H9 (cell line): ENCODE results near the gene TIMM13. TPM values are rescaled to one million over a fixed set of nuclear protein-coding genes. Genes with fewer than 3 reads are reported as not detected.
"Not testable (repeated sequence)": the region's sequence is repeated elsewhere in the genome, so short reads cannot be mapped to it uniquely, and the experiment has no call there.

ENCODE experiments used
- DNase-seq: peaks from one replicate; pipeline ENCODE4 v3.0.0-alpha.2; 2017
- H2AFZ ChIP-seq: one replicate; pipeline ENCODE4 v1.6.1; 2013; ENCODE audit warnings: mild to moderate bottlenecking, low read length, control low read depth, moderate library complexity
- H2AK5ac ChIP-seq: 2 replicates; pipeline ENCODE4 v1.6.1; 2013; ENCODE audit warnings: low read length, control low read depth, mixed read lengths; ENCODE audit not compliant: insufficient read length
- H2BK120ac ChIP-seq: one replicate; pipeline ENCODE4 v1.6.1; 2013; ENCODE audit warnings: low read depth, mild to moderate bottlenecking, low read length, control low read depth, inconsistent platforms; ENCODE audit not compliant: poor library complexity, severe bottlenecking
- H2BK12ac ChIP-seq: 2 replicates; pipeline ENCODE4 v1.6.1; 2013; ENCODE audit warnings: low read length, control low read depth, mixed read lengths, low read depth; ENCODE audit not compliant: insufficient read length
- H2BK15ac ChIP-seq: 2 replicates; pipeline ENCODE4 v1.6.1; 2013; ENCODE audit warnings: low read depth, low read length, control low read depth
- H2BK20ac ChIP-seq: one replicate; pipeline ENCODE4 v1.6.1; 2013; ENCODE audit warnings: low read depth, mild to moderate bottlenecking, low read length, control low read depth, inconsistent platforms; ENCODE audit not compliant: poor library complexity, severe bottlenecking
- H2BK5ac ChIP-seq: 2 replicates; pipeline ENCODE4 v1.6.1; 2013; ENCODE audit warnings: low read length, control low read depth, mixed read lengths; ENCODE audit not compliant: insufficient read length
- H3K14ac ChIP-seq: 2 replicates; pipeline ENCODE4 v1.6.1; 2013; ENCODE audit warnings: low read length, control low read depth; ENCODE audit not compliant: insufficient read depth
- H3K18ac ChIP-seq: 2 replicates; pipeline ENCODE4 v1.6.1; 2013; ENCODE audit warnings: low read depth, mild to moderate bottlenecking, mixed read lengths, low read length, control low read depth; ENCODE audit not compliant: insufficient read length
- H3K23ac ChIP-seq: 2 replicates; pipeline ENCODE4 v1.6.1; 2013; ENCODE audit warnings: low read length, control low read depth, mixed read lengths, low read depth; ENCODE audit not compliant: insufficient read length
- H3K23me2 ChIP-seq: 2 replicates; pipeline ENCODE4 v1.6.1; 2013; ENCODE audit warnings: low read depth, mild to moderate bottlenecking, mixed read lengths, low read length, control low read depth; ENCODE audit not compliant: insufficient read length, poor library complexity, severe bottlenecking
- H3K27ac ChIP-seq: 2 replicates; pipeline ENCODE4 v1.5.1; 2013; ENCODE audit warnings: low read length, control low read depth, mixed read lengths, low read depth; ENCODE audit not compliant: insufficient read length
- H3K27me3 ChIP-seq: 2 replicates; pipeline ENCODE4 v1.6.1; 2013; ENCODE audit warnings: low read length, control low read depth, inconsistent platforms; ENCODE audit not compliant: insufficient read depth
- H3K4ac ChIP-seq: 2 replicates; pipeline ENCODE4 v1.6.1; 2013; ENCODE audit warnings: low read depth, mild to moderate bottlenecking, control low read depth, inconsistent platforms, low read length, moderate library complexity
- H3K4me1 ChIP-seq: 2 replicates; pipeline ENCODE4 v1.6.1; 2013; ENCODE audit warnings: low read length, control low read depth, inconsistent platforms; ENCODE audit not compliant: insufficient read depth
- H3K4me2 ChIP-seq: 2 replicates; pipeline ENCODE4 v1.6.1; 2013; ENCODE audit warnings: low read length, control low read depth, mixed read lengths; ENCODE audit not compliant: insufficient read length, insufficient read depth
- H3K56ac ChIP-seq: 2 replicates; pipeline ENCODE4 v1.6.1; 2013; ENCODE audit warnings: low read depth, mild to moderate bottlenecking, mixed read lengths, low read length, control low read depth; ENCODE audit not compliant: insufficient read length
- H3K79me1 ChIP-seq: 2 replicates; pipeline ENCODE4 v1.6.1; 2013; ENCODE audit warnings: low read depth, mild to moderate bottlenecking, moderate library complexity, low read length, control low read depth, inconsistent platforms; ENCODE audit not compliant: insufficient read depth, poor library complexity, severe bottlenecking
- H3K79me2 ChIP-seq: 2 replicates; pipeline ENCODE4 v1.6.1; 2013; ENCODE audit warnings: low read length, control low read depth, inconsistent platforms; ENCODE audit not compliant: insufficient read depth
- H3K9ac ChIP-seq: 2 replicates; pipeline ENCODE4 v1.6.1; 2013; ENCODE audit warnings: low read length, control low read depth, mixed read lengths; ENCODE audit not compliant: insufficient read length; ENCODE audit errors: extremely low read depth
- H3K9me3 ChIP-seq: one replicate; pipeline ENCODE4 v1.6.1; 2013; ENCODE audit warnings: low read depth, low read length, inconsistent platforms; ENCODE audit not compliant: control insufficient read depth
- H3T11ph ChIP-seq: one replicate; pipeline ENCODE4 v1.6.1; 2013; ENCODE audit warnings: mild to moderate bottlenecking, low read length, control low read depth, inconsistent platforms
- H4K20me1 ChIP-seq: one replicate; pipeline ENCODE4 v1.6.1; 2013; ENCODE audit not compliant: control insufficient read depth, insufficient read length, insufficient read depth
- H4K5ac ChIP-seq: 2 replicates; pipeline ENCODE4 v1.6.1; 2013; ENCODE audit warnings: low read depth, mild to moderate bottlenecking, mixed read lengths, low read length, control low read depth; ENCODE audit not compliant: insufficient read length
- H4K8ac ChIP-seq: replicated peaks from 2 replicates; pipeline ENCODE4 v1.6.1; 2013; ENCODE audit warnings: low read length, control low read depth, mixed read lengths, low read depth; ENCODE audit not compliant: insufficient read length
- H4K91ac ChIP-seq: 2 replicates; pipeline ENCODE4 v1.6.1; 2013; ENCODE audit warnings: low read depth, mild to moderate bottlenecking, moderate library complexity, mixed read lengths, low read length, control low read depth; ENCODE audit not compliant: insufficient read length
- H3K27ac Mint-ChIP-seq, 3 experiments: 2 replicates in 2 of 3; 3 replicates in 1 of 3; pipeline ENCODE4 v1.8.0; 2020 to 2021; ENCODE audit warnings: mixed read lengths in 3 of 3, mild to moderate bottlenecking in 1 of 3, moderate library complexity in 1 of 3
- H3K27me3 Mint-ChIP-seq: 2 replicates; pipeline ENCODE4 v1.8.0; 2021; ENCODE audit warnings: low read depth, mild to moderate bottlenecking, moderate library complexity, mixed read lengths
- H3K36me3 Mint-ChIP-seq, 3 experiments: 2 replicates in 2 of 3; 3 replicates in 1 of 3; pipeline ENCODE4 v1.8.0; 2020 to 2021; ENCODE audit warnings: low read depth in 3 of 3, mixed read lengths in 3 of 3; ENCODE audit not compliant: insufficient read depth in 1 of 3
- H3K4me1 Mint-ChIP-seq, 2 experiments: 2 replicates each; pipeline ENCODE4 v1.8.0; 2020; ENCODE audit warnings: mixed read lengths in 2 of 2
- H3K4me3 Mint-ChIP-seq, 2 experiments: 2 replicates in 1 of 2; 3 replicates in 1 of 2; pipeline ENCODE4 v1.8.0; 2020 to 2021; ENCODE audit warnings: mild to moderate bottlenecking in 2 of 2, mixed read lengths in 2 of 2, moderate library complexity in 1 of 2
- H3K9me3 Mint-ChIP-seq, 2 experiments: 2 replicates in 1 of 2; 3 replicates in 1 of 2; pipeline ENCODE4 v1.8.0; 2020; ENCODE audit warnings: mild to moderate bottlenecking in 2 of 2, mixed read lengths in 2 of 2, moderate library complexity in 1 of 2
- WGBS: extraction: QIAGEN DNeasy Blood & Tissue Kit; methylation state at CpG from one replicate; pipeline ENCODE4 v1.1.7; 2013; ENCODE audit warnings: missing lambda C conversion rate, low lambda C conversion rate, mixed read lengths; ENCODE audit not compliant: insufficient read length; ENCODE audit errors: extremely low coverage; 5-methylcytosine and 5-hydroxymethylcytosine counted together
- total RNA-seq: library from RNA; stranded (reverse); gene quantifications from 2 replicates; pipeline ENCODE4 v1.2.1, GENCODE V29; 2021
- TF ChIP-seq, protein P1 (sequence below): fragments of 200-600 bp; sonication (generic); conservative IDR thresholded peaks from 3 replicates; pipeline ENCODE4 v1.8.0; 2021; ENCODE audit warnings: antibody characterized with exemption, mild to moderate bottlenecking

Gene TIMM13
- total RNA-seq, 1 experiment from 2014 or later: 214 TPM

DNA sequence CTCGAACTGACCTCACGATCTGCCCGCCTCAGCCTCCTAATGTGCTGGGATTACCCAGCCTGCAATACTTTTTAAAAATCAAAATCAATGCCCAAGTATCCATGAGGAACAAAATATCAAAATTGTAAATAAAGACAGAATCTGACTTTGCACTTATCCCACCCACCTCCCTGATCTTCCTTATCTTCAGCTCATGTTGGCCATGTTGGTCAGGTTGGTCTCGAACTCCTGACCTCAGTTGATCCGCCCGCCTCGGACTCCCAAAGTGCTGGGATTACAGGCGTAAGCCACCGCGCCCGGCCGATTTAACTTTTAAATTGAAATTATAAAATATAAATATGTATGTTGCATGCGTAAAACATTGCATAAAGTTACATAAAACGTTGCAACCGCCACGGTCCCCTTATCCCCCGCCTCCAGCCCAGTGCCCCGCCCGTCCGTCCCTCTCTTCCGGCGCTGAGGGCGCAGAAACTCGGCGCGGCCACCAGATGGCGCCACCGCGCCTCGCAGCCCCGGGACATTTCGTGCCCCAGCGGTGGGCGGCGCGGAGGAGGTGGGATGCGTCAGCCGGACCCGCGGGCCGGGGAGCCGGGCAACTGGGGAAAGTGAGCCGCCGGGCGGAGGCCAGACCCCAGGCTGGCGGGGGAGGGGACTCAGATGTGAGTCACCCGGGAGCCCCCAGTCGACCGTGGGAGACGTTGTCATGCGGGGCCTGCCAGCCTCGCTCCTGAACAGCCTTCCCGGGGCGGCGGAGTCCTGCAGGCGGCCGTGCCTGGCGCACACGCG, 47.0 kb upstream of the TIMM13 start:
- Mint-ChIP-seq H3K9me3 (0 out of 5 replicates have a peak, but pooled peaks cover 0 to 2% of the 10 kb centered on the region in 2 experiments), H3K4me3 (peak overlapping the region; percentile 45 to 69), H3K27ac (no peak overlapping the region), H3K36me3 (peaks cover 0 to 3% (median 1%) of the 10 kb centered on the region in 3 experiments; a peak in 1 of 7 replicates), H3K4me1 (peaks cover 22 to 27% of the 10 kb centered on the region in 2 experiments), H3K27me3 (peaks cover 32% of the 10 kb centered on the region)
- Histone ChIP-seq H3K79me2 (peaks cover 2% of the 10 kb centered on the region; the same call in 1 of the 2 replicates), H3K4me2 (peak overlapping the region; percentile 65), H4K5ac (no peak overlapping the region), H2BK15ac (no peak overlapping the region), H3K27me3 (peaks cover 7% of the 10 kb centered on the region; the same call in 1 of the 2 replicates), H2BK120ac (no peak overlapping the region), H3K56ac (no peak overlapping the region), H3K14ac (no peak overlapping the region), H2BK20ac (no peak overlapping the region), H3K9ac (no peak overlapping the region), H3K79me1 (no peaks in the 10 kb centered on the region), H4K8ac (no peak overlapping the region), H3K18ac (no peak overlapping the region), H2BK12ac (no peak overlapping the region), H2AFZ (no peak overlapping the region), H3K23ac (no peak overlapping the region), H3K27ac (no peak overlapping the region), H3K4me1 (peaks cover 4% of the 10 kb centered on the region; the same call in 1 of the 2 replicates), H3K4ac (no peak overlapping the region), H2AK5ac (no peak overlapping the region), H4K20me1 (peaks cover 3% of the 10 kb centered on the region), H2BK5ac (no peak overlapping the region), H3K9me3 (no peaks in the 10 kb centered on the region), H3K23me2 (peaks cover 28% of the 10 kb centered on the region), H4K91ac (no peak overlapping the region), H3T11ph (no peak overlapping the region)
- WGBS: no CpG with 5 or more reads among the region's 60 CpGs
- peak; percentile 89 for DNase-seq
- TF ChIP-seq, protein P1, sequence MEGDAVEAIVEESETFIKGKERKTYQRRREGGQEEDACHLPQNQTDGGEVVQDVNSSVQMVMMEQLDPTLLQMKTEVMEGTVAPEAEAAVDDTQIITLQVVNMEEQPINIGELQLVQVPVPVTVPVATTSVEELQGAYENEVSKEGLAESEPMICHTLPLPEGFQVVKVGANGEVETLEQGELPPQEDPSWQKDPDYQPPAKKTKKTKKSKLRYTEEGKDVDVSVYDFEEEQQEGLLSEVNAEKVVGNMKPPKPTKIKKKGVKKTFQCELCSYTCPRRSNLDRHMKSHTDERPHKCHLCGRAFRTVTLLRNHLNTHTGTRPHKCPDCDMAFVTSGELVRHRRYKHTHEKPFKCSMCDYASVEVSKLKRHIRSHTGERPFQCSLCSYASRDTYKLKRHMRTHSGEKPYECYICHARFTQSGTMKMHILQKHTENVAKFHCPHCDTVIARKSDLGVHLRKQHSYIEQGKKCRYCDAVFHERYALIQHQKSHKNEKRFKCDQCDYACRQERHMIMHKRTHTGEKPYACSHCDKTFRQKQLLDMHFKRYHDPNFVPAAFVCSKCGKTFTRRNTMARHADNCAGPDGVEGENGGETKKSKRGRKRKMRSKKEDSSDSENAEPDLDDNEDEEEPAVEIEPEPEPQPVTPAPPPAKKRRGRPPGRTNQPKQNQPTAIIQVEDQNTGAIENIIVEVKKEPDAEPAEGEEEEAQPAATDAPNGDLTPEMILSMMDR: peak; percentile 99

DNA sequence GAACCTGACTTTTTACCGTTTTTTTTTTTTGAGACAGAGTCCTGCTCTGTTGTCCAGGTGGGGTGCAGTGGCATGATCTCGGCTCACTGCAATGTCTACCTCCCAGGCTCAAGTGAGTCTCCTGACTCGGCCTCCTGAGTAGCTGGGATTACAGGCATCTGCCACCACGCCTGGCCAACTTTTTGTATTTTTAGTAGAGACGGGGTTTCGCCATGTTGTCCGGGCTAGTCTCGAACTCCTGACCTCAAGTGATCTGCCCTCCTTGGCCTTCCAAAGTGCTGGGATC, 42.5 kb upstream of the TIMM13 start:
- H3K4me2 ChIP-seq, H2BK12ac ChIP-seq, H2BK5ac ChIP-seq, H4K8ac ChIP-seq, H3K27me3 ChIP-seq, H3K79me1 ChIP-seq, H3K56ac ChIP-seq, H3K9ac ChIP-seq, H3K9me3 Mint-ChIP-seq, H2BK120ac ChIP-seq, H3K4ac ChIP-seq, H4K5ac ChIP-seq, H3T11ph ChIP-seq, H3K27ac Mint-ChIP-seq, H4K91ac ChIP-seq, H3K36me3 Mint-ChIP-seq, H3K18ac ChIP-seq, H3K23me2 ChIP-seq, H2AFZ ChIP-seq, H3K23ac ChIP-seq, H2AK5ac ChIP-seq, H3K27me3 Mint-ChIP-seq, H2BK20ac ChIP-seq, DNase-seq, H3K27ac ChIP-seq, H3K79me2 ChIP-seq, H3K4me1 ChIP-seq, H2BK15ac ChIP-seq, H3K4me3 Mint-ChIP-seq, H3K9me3 ChIP-seq, H4K20me1 ChIP-seq: not testable (repeated sequence)
- no CpG with 5 or more reads among the region's 8 CpGs for WGBS
- H3K14ac ChIP-seq: peak overlapping the region; percentile 55; the same call in 1 of the 2 replicates
- peaks cover 10 to 13% of the 10 kb centered on the region in 2 experiments for H3K4me1 Mint-ChIP-seq
